ENCODE measurements around the gene PROSER3.

The PROSER3 gene

GRCh38 chr19:35787227-35787799 is 29.3 kb downstream of the PROSER3 start:
- H3K4me3 ChIP-seq (ENCODE audit: insufficient read depth, low read depth, low read length), result no peak overlapping the region
- H3K27ac ChIP-seq (ENCODE audit: insufficient read depth, low read depth, low read length, poor library complexity, severe bottlenecking), result no peak overlapping the region
- H3K27me3 ChIP-seq (ENCODE audit: control insufficient read depth, insufficient read depth, low read length, poor library complexity, severe bottlenecking), result no peaks in the 10 kb centered on the region
- H3K9me3 ChIP-seq (ENCODE audit: control insufficient read depth, low read length), result no peaks in the 10 kb centered on the region
- H3K36me3 ChIP-seq (ENCODE audit: control insufficient read depth, insufficient read depth, low read length), result no peaks in the 10 kb centered on the region
- 91 to 93% methylated on average over 15 of the region's 15 CpGs for WGBS, 2 experiments
- H3K4me1 ChIP-seq (ENCODE audit: control insufficient read depth, insufficient read depth, low read length), result peaks cover 3% of the 10 kb centered on the region

- H3K36me3 ChIP-seq (ENCODE audit: control insufficient read depth, insufficient read depth, low read length), result no peaks in the 10 kb centered on the region
- no peaks in the 10 kb centered on the region for H3K9me3 ChIP-seq (ENCODE audit: control insufficient read depth, low read length)
- no peak overlapping the region for H3K27ac ChIP-seq (ENCODE audit: insufficient read depth, low read depth, low read length, poor library complexity, severe bottlenecking)
- no peak overlapping the region for H3K4me3 ChIP-seq (ENCODE audit: insufficient read depth, low read depth, low read length)
- WGBS, 2 experiments, result 84 to 85% methylated on average over 12 of the region's 12 CpGs
- no peaks in the 10 kb centered on the region for H3K27me3 ChIP-seq (ENCODE audit: control insufficient read depth, insufficient read depth, low read length, poor library complexity, severe bottlenecking)
- peaks cover 3% of the 10 kb centered on the region for H3K4me1 ChIP-seq (ENCODE audit: control insufficient read depth, insufficient read depth, low read length)
These were observed 30.4 kb downstream of the PROSER3 start for GRCh38 chr19:35788205-35788960.

- Histone ChIP-seq H3K27ac (ENCODE audit: insufficient read depth, low read depth, low read length, poor library complexity, severe bottlenecking) (peak overlapping the region; percentile 26), H3K27me3 (ENCODE audit: control insufficient read depth, insufficient read depth, low read length, poor library complexity, severe bottlenecking) (no peaks in the 10 kb centered on the region), H3K9me3 (ENCODE audit: control insufficient read depth, low read length) (no peaks in the 10 kb centered on the region), H3K4me3 (ENCODE audit: insufficient read depth, low read depth, low read length) (no peak overlapping the region), H3K36me3 (ENCODE audit: control insufficient read depth, insufficient read depth, low read length) (no peaks in the 10 kb centered on the region), H3K4me1 (ENCODE audit: control insufficient read depth, insufficient read depth, low read length) (no peaks in the 10 kb centered on the region)
- 86% methylated on average over 11 of the region's 11 CpGs for WGBS, 2 experiments
These were observed 31.4 kb downstream of the PROSER3 start for GRCh38 chr19:35789195-35789977.

DNA sequence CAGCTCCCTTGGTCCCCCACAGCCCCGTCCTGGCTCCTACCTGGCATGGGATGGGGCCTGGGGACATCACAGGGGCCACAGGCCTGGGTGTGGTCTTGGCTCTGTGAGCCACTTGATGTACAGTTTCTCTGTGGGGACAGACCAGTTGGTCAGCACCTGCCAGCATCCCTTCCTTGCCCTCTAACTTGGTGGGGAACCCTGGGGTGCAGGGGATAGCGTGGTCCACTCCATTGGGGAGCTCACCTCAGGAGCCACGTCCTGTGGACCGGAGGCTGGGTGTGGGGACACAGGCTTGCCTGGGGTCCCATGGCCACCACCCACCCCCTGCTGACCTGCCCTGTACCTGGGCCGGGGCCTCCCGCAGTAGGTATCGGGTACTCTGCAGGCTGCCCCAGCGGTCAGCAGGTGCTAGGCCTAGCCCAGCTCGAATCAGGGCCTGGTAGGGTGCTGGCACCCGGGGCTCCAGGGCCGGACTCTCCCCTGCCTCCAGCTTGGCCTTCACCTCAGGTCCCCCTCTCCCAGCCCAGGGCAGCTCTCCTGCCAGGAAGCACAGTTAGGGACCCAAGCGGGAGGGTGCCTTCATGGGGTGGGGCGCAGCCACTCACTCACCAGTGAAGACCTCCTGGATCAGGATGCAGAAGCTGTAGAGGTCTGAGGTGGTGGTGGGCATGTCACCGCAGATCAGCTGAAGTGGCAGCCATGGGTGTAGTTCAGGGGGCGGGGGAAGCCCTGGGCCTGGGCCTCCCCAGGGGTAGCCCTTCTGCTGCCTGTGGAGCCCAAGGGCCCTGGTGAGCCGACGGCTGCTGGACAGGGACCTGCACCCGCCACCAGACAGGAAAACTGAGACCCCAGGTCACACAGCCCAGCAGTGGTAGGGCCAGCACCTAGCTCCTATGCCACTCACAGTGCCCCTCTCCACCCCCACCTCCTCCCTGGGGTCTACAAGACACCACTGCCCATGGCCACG is 32.3 kb downstream of the PROSER3 start:
- Histone ChIP-seq H3K27ac (ENCODE audit: insufficient read depth, low read depth, low read length, poor library complexity, severe bottlenecking) (no peak overlapping the region), H3K36me3 (ENCODE audit: control insufficient read depth, insufficient read depth, low read length) (no peaks in the 10 kb centered on the region), H3K4me1 (ENCODE audit: control insufficient read depth, insufficient read depth, low read length) (no peaks in the 10 kb centered on the region), H3K9me3 (ENCODE audit: control insufficient read depth, low read length) (no peaks in the 10 kb centered on the region), H3K27me3 (ENCODE audit: control insufficient read depth, insufficient read depth, low read length, poor library complexity, severe bottlenecking) (peaks cover 2% of the 10 kb centered on the region), H3K4me3 (ENCODE audit: insufficient read depth, low read depth, low read length) (no peak overlapping the region)
- WGBS, 2 experiments, result 92% methylated on average over 19 of the region's 19 CpGs

GRCh38 chr19:35790981-35791813 is 33.2 kb downstream of the PROSER3 start:
- H3K9me3 ChIP-seq (ENCODE audit: control insufficient read depth, low read length), result no peaks in the 10 kb centered on the region
- H3K4me1 ChIP-seq (ENCODE audit: control insufficient read depth, insufficient read depth, low read length), result no peaks in the 10 kb centered on the region
- no peak overlapping the region for H3K4me3 ChIP-seq (ENCODE audit: insufficient read depth, low read depth, low read length)
- peaks cover 11% of the 10 kb centered on the region for H3K27me3 ChIP-seq (ENCODE audit: control insufficient read depth, insufficient read depth, low read length, poor library complexity, severe bottlenecking)
- 80 to 82% methylated on average over 20 of the region's 20 CpGs for WGBS, 2 experiments
- H3K36me3 ChIP-seq (ENCODE audit: control insufficient read depth, insufficient read depth, low read length), result no peaks in the 10 kb centered on the region
- H3K27ac ChIP-seq (ENCODE audit: insufficient read depth, low read depth, low read length, poor library complexity, severe bottlenecking), result no peak overlapping the region

- H3K4me1 ChIP-seq (ENCODE audit: control insufficient read depth, insufficient read depth, low read length), result no peaks in the 10 kb centered on the region
- H3K27me3 ChIP-seq (ENCODE audit: control insufficient read depth, insufficient read depth, low read length, poor library complexity, severe bottlenecking), result peaks cover 17% of the 10 kb centered on the region
- no peak overlapping the region for H3K4me3 ChIP-seq (ENCODE audit: insufficient read depth, low read depth, low read length)
- 88 to 93% methylated on average over 9 of the region's 9 CpGs for WGBS, 2 experiments
- H3K9me3 ChIP-seq (ENCODE audit: control insufficient read depth, low read length), result no peaks in the 10 kb centered on the region
- no peaks in the 10 kb centered on the region for H3K36me3 ChIP-seq (ENCODE audit: control insufficient read depth, insufficient read depth, low read length)
- H3K27ac ChIP-seq (ENCODE audit: insufficient read depth, low read depth, low read length, poor library complexity, severe bottlenecking), result no peak overlapping the region
These were observed 33.9 kb downstream of the PROSER3 start for GRCh38 chr19:35791814-35792279.

GRCh38 chr19:35792312-35792711 is 34.3 kb downstream of the PROSER3 start:
- H3K27me3 ChIP-seq (ENCODE audit: control insufficient read depth, insufficient read depth, low read length, poor library complexity, severe bottlenecking), result peaks cover 22% of the 10 kb centered on the region
- WGBS, 2 experiments, result 89 to 90% methylated on average over 15 of the region's 15 CpGs
- H3K4me3 ChIP-seq (ENCODE audit: insufficient read depth, low read depth, low read length), result no peak overlapping the region
- no peak overlapping the region for H3K27ac ChIP-seq (ENCODE audit: insufficient read depth, low read depth, low read length, poor library complexity, severe bottlenecking)
- no peaks in the 10 kb centered on the region for H3K9me3 ChIP-seq (ENCODE audit: control insufficient read depth, low read length)
- H3K4me1 ChIP-seq (ENCODE audit: control insufficient read depth, insufficient read depth, low read length), result no peaks in the 10 kb centered on the region
- H3K36me3 ChIP-seq (ENCODE audit: control insufficient read depth, insufficient read depth, low read length), result no peaks in the 10 kb centered on the region

DNA sequence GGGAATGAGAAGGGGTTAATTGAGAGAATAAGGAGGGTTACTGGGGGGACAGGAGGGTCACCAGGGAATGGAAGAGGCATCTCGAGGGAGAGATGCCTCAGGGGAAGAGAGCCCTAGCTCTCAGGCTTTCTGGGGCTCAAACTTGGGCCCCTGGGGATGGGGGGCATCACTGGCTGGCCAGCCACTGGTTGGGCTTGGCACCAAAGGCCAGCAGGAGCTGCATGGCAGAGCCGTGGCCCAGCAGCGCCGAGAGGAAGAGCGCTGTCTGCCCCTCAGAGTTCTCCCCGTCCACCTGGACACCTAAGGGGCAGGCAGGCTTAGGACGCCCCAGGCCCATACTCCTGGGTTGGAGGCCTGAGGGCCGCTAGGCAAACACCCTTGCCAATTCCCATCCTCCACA is 34.9 kb downstream of the PROSER3 start:
- 89 to 91% methylated on average over 8 of the region's 8 CpGs for WGBS, 2 experiments
- no peaks in the 10 kb centered on the region for H3K9me3 ChIP-seq (ENCODE audit: control insufficient read depth, low read length)
- peaks cover 28% of the 10 kb centered on the region for H3K27me3 ChIP-seq (ENCODE audit: control insufficient read depth, insufficient read depth, low read length, poor library complexity, severe bottlenecking)

More for the DNA sequence above, 34.9 kb downstream of the PROSER3 start:
- Histone ChIP-seq H3K36me3 (ENCODE audit: control insufficient read depth, insufficient read depth, low read length) (no peaks in the 10 kb centered on the region), H3K4me3 (ENCODE audit: insufficient read depth, low read depth, low read length) (no peak overlapping the region), H3K27ac (ENCODE audit: insufficient read depth, low read depth, low read length, poor library complexity, severe bottlenecking) (no peak overlapping the region), H3K4me1 (ENCODE audit: control insufficient read depth, insufficient read depth, low read length) (no peaks in the 10 kb centered on the region)
